ENCODE results near the gene UTP20.

Gene UTP20

GRCh38 chr12:101280006-101280505, at the start of gene UTP20:
Gene UTP20, plus strand, starts transcription at chr12:101280105. Its CDS starts 178 bp downstream, at chr12:101280283.
- peak; percentile 70 for DNase-seq (ENCODE audit: low read depth, low spot score)
- H3K27ac ChIP-seq = no peak within 1 kb of the TSS

DNA sequence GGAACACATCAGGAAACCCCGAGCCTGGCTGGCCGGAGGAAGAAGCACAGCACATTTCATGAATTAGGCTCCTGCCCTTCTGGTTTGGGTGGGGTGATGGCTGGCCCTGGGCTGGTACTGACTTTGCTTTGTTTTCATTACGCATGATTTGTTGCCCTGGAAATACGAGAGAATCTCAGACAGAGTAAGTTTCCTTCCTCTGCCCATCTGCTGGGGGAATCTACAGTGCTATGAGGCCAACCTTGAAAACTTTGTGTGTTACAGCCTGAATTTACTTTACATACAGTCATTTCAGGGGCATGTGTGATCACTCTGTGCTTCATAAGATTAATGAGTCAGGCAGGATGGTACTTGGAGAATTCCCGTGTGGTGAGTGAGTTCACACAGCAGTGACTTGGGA, 49.4 kb upstream of the UTP20 start:
- no peak for TF ChIP-seq EZH2 (IDR thresholded peaks at IDR 0.05)
- DNase-seq (ENCODE audit: low read depth, low spot score) = no peak
- Histone ChIP-seq H3K4me3 (no peak overlapping the region), H3K27ac (no peak overlapping the region), H3K9me3 (ENCODE audit: low read depth, low read length) (no peaks in the 10 kb centered on the region), H3K36me3 (ENCODE audit: insufficient read depth, low read length) (no peaks in the 10 kb centered on the region), H3K9ac (ENCODE audit: insufficient read length) (no peak overlapping the region)

More at GRCh38 chr12:101280006-101280505, at the start of gene UTP20:
- Histone ChIP-seq H3K36me3 (ENCODE audit: insufficient read depth, low read length) (peaks cover 31% of the 10 kb centered on the region), H3K9ac (ENCODE audit: insufficient read length) (peak within 1 kb of the TSS; percentile 92), H3K4me3 (peak within 1 kb of the TSS; percentile 99), H3K9me3 (ENCODE audit: low read depth, low read length) (no peaks in the 10 kb centered on the region)
- TF ChIP-seq POLR2AphosphoS5 (IDR thresholded peaks at IDR 0.05; ENCODE audit: borderline replicate concordance, low read depth, low read length) (peak; percentile 86), EZH2 (IDR thresholded peaks at IDR 0.05) (no peak)

DNA sequence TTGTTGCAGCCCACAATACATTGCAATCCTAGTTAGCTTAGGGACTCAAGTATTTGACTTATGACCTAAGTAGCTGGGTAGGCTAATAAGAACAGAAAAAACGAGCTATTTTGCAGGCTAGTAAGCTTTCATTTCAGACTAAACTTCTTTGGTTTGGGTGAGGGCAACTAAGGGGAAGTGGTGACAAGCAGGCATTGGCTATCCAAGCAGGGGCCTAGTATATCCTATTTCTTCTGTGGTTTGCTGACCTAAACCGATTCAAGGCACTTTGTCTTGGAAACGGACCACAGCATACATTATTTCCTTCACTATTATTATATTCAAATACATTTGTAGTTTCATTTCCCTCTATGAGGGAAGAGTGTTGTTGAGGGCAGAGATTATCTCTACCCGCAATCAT, 48.3 kb upstream of the UTP20 start:
- Histone ChIP-seq H3K27ac (no peak overlapping the region), H3K9ac (ENCODE audit: insufficient read length) (no peak overlapping the region), H3K9me3 (ENCODE audit: low read depth, low read length) (no peaks in the 10 kb centered on the region), H3K4me3 (no peak overlapping the region), H3K36me3 (ENCODE audit: insufficient read depth, low read length) (no peaks in the 10 kb centered on the region)
- TF ChIP-seq EZH2 (IDR thresholded peaks at IDR 0.05) = no peak
- no peak for TF ChIP-seq FOXP2 (optimal IDR thresholded peaks at IDR 0.05; ENCODE audit: control extremely low read depth, extremely low read length, insufficient read depth)
- TF ChIP-seq POLR2AphosphoS5 (IDR thresholded peaks at IDR 0.05; ENCODE audit: borderline replicate concordance, low read depth, low read length) = no peak
- no peak for DNase-seq (ENCODE audit: low read depth, low spot score)

DNA sequence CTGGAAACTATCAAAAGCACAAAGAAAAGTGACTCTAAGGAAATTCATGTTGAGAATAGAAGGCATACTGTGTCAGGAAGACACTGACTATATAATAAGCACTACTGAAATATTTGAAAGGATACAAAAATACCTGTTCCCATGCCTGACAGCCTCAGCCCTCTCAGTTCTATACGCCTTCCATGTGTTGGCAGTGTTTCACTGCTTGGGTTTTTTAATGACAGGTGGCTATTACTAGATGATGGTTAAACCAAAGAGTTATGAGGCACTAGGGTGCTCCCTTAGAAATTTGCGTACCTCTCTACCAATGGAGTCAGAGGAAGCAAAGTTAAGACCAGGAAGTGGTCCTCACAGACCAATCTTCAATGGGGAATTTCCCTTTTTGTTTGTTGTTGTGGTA, 44.2 kb upstream of the UTP20 start:
- H3K36me3 ChIP-seq (ENCODE audit: insufficient read depth, low read length) = no peaks in the 10 kb centered on the region
- no peak overlapping the region for H3K27ac ChIP-seq
- TF ChIP-seq POLR2AphosphoS5 (IDR thresholded peaks at IDR 0.05; ENCODE audit: borderline replicate concordance, low read depth, low read length) (no peak), EZH2 (IDR thresholded peaks at IDR 0.05) (no peak), FOXP2 (optimal IDR thresholded peaks at IDR 0.05; ENCODE audit: control extremely low read depth, extremely low read length, insufficient read depth) (no peak)
- H3K9ac ChIP-seq (ENCODE audit: insufficient read length) = no peak overlapping the region
- no peaks in the 10 kb centered on the region for H3K9me3 ChIP-seq (ENCODE audit: low read depth, low read length)
- H3K4me3 ChIP-seq = no peak overlapping the region
- DNase-seq (ENCODE audit: low read depth, low spot score) = no peak

DNA sequence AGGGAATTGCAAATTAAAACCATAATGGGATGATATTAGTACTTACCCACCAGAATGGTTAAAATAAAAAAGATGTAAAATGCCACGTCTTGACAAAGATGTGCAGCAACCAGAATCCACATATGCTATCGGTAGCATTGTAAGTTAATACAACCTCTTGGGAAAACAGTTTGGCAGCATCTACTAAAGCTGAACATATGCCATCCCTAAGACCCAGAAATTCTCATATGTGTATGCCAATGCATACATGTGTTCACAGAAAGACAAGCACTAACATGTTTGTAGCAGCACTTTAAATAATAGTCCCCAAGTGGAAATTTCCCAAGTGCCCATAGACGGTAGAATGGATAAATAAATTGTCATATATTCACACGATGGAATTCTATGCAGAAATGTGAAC, 41.6 kb upstream of the UTP20 start:
- DNase-seq (ENCODE audit: low read depth, low spot score) = no peak
- TF ChIP-seq EZH2 (IDR thresholded peaks at IDR 0.05) (no peak), FOXP2 (optimal IDR thresholded peaks at IDR 0.05; ENCODE audit: control extremely low read depth, extremely low read length, insufficient read depth) (no peak), POLR2AphosphoS5 (IDR thresholded peaks at IDR 0.05; ENCODE audit: borderline replicate concordance, low read depth, low read length) (no peak)
- no peak overlapping the region for H3K9ac ChIP-seq (ENCODE audit: insufficient read length)
- H3K27ac ChIP-seq = no peak overlapping the region
- H3K36me3 ChIP-seq (ENCODE audit: insufficient read depth, low read length) = no peaks in the 10 kb centered on the region
- no peaks in the 10 kb centered on the region for H3K9me3 ChIP-seq (ENCODE audit: low read depth, low read length)
- H3K4me3 ChIP-seq = no peak overlapping the region

DNA sequence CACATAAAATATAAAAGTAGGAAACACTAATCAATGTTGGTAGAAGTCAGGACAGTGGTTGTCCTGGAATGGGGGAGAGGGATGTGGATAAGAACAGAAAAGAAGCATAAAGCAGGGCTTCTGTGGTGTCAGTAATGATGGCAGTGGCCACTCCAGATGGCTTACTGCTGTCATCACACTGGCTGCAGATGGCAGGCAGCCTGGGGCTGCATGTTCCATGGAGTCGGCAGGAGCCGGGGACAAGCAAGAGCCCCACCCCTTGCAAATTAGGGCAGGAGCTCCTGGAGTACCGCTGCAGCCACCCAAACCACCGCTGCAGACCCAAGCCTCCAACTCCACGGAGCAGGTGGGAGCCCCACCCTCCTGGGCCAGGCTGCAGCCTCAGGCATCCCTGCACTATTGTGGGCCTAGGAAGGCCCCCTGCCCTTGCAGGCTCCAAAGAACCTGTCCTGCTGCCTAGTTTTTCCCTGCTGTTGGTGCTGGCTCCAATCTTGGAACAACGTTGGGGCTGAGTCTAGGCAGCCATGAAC, 41.0 kb upstream of the UTP20 start:
- no peak for DNase-seq (ENCODE audit: low read depth, low spot score)
- Histone ChIP-seq H3K4me3 (no peak overlapping the region), H3K9ac (ENCODE audit: insufficient read length) (no peak overlapping the region), H3K27ac (no peak overlapping the region), H3K9me3 (ENCODE audit: low read depth, low read length) (no peaks in the 10 kb centered on the region), H3K36me3 (ENCODE audit: insufficient read depth, low read length) (no peaks in the 10 kb centered on the region)
- TF ChIP-seq POLR2AphosphoS5 (IDR thresholded peaks at IDR 0.05; ENCODE audit: borderline replicate concordance, low read depth, low read length) (no peak), EZH2 (IDR thresholded peaks at IDR 0.05) (no peak), FOXP2 (optimal IDR thresholded peaks at IDR 0.05; ENCODE audit: control extremely low read depth, extremely low read length, insufficient read depth) (no peak)

GRCh38 chr12:101243074-101243473, 36.8 kb upstream of the UTP20 start:
- no peak for DNase-seq (ENCODE audit: low read depth, low spot score)
- Histone ChIP-seq H3K4me3 (no peak overlapping the region), H3K9me3 (ENCODE audit: low read depth, low read length) (no peaks in the 10 kb centered on the region), H3K9ac (ENCODE audit: insufficient read length) (no peak overlapping the region), H3K36me3 (ENCODE audit: insufficient read depth, low read length) (no peaks in the 10 kb centered on the region), H3K27ac (no peak overlapping the region)
- TF ChIP-seq POLR2AphosphoS5 (IDR thresholded peaks at IDR 0.05; ENCODE audit: borderline replicate concordance, low read depth, low read length) = no peak

DNA sequence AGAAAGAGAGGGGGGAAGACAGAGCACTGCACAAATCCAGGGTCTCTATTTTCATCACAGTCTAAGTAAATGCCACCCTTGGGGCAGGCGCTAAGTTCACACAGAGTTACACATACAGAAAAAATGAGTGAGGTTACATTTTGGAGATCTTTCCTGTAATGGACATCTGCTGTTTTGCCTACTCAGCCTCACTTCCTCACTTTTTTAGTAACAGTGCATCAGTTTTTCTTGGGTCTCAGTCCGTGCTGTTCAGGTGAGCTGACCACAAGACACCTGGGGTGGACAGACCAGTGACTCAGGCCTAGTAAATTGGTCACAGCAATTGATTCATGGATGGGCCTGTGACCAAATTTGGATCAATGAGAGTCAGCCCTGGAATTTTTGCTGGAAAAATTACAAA, 36.3 kb upstream of the UTP20 start:
- H3K27ac ChIP-seq = no peak overlapping the region
- DNase-seq (ENCODE audit: low read depth, low spot score) = no peak
- no peak for TF ChIP-seq FOXP2 (optimal IDR thresholded peaks at IDR 0.05; ENCODE audit: control extremely low read depth, extremely low read length, insufficient read depth)
- TF ChIP-seq EZH2 (IDR thresholded peaks at IDR 0.05) = no peak
- TF ChIP-seq POLR2AphosphoS5 (IDR thresholded peaks at IDR 0.05; ENCODE audit: borderline replicate concordance, low read depth, low read length) = no peak
- H3K9ac ChIP-seq (ENCODE audit: insufficient read length) = no peak overlapping the region
- H3K36me3 ChIP-seq (ENCODE audit: insufficient read depth, low read length) = no peaks in the 10 kb centered on the region
- no peak overlapping the region for H3K4me3 ChIP-seq
- H3K9me3 ChIP-seq (ENCODE audit: low read depth, low read length) = no peaks in the 10 kb centered on the region

- Histone ChIP-seq H3K4me3 (no peak overlapping the region), H3K9ac (ENCODE audit: insufficient read length) (no peak overlapping the region), H3K36me3 (ENCODE audit: insufficient read depth, low read length) (no peaks in the 10 kb centered on the region), H3K9me3 (ENCODE audit: low read depth, low read length) (no peaks in the 10 kb centered on the region), H3K27ac (no peak overlapping the region)
- DNase-seq (ENCODE audit: low read depth, low spot score) = no peak
- no peak for TF ChIP-seq EZH2 (IDR thresholded peaks at IDR 0.05)
- TF ChIP-seq POLR2AphosphoS5 (IDR thresholded peaks at IDR 0.05; ENCODE audit: borderline replicate concordance, low read depth, low read length) = no peak
- TF ChIP-seq FOXP2 (optimal IDR thresholded peaks at IDR 0.05; ENCODE audit: control extremely low read depth, extremely low read length, insufficient read depth) = no peak
Observed at GRCh38 chr12:101256266-101256665, 23.6 kb upstream of the UTP20 start.

All from SK-N-MC (cell line).